Measurements from ENCODE around the gene GRM6.

GRM6 gene

DNA sequence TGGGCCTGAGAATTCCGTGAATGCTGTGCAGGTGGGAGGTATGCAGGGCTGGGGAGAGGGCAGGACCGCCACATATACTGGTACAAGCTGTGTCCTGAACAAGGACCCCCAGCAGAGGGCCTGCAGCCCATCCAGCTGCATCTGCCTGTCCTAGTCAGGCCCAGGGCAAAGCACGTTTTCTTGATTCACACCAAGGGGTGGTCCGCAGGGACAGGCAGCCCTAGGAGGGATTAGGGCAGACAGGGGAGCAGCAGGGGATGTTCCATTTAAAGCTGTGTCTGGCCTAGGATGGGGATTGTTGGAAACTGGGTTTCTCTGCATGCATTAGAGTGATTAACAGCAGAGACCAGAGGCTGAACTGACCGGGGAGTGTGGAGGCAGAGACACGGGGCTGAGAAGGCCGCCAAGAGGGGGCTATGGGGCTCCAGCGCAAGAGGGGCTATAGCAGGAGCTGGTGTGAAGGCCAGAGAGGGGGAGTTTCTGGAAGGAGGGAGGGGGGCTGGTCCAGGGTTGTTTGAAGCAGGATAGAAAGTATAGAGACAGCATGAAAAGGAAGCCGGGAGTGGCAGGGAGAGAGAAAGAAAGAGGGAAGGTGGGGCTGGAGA is 2.7 kb downstream of the GRM6 start:
- H3K4me3 ChIP-seq (ENCODE audit: control insufficient read depth, low read depth, low read length): no peak overlapping the region
- no peak for DNase-seq (ENCODE audit: low read depth)
- TF ChIP-seq, protein P1, sequence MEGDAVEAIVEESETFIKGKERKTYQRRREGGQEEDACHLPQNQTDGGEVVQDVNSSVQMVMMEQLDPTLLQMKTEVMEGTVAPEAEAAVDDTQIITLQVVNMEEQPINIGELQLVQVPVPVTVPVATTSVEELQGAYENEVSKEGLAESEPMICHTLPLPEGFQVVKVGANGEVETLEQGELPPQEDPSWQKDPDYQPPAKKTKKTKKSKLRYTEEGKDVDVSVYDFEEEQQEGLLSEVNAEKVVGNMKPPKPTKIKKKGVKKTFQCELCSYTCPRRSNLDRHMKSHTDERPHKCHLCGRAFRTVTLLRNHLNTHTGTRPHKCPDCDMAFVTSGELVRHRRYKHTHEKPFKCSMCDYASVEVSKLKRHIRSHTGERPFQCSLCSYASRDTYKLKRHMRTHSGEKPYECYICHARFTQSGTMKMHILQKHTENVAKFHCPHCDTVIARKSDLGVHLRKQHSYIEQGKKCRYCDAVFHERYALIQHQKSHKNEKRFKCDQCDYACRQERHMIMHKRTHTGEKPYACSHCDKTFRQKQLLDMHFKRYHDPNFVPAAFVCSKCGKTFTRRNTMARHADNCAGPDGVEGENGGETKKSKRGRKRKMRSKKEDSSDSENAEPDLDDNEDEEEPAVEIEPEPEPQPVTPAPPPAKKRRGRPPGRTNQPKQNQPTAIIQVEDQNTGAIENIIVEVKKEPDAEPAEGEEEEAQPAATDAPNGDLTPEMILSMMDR (conservative IDR thresholded peaks at IDR 0.05; ENCODE audit: control insufficient read depth, insufficient read depth, low read depth, low read length): no peak

DNA sequence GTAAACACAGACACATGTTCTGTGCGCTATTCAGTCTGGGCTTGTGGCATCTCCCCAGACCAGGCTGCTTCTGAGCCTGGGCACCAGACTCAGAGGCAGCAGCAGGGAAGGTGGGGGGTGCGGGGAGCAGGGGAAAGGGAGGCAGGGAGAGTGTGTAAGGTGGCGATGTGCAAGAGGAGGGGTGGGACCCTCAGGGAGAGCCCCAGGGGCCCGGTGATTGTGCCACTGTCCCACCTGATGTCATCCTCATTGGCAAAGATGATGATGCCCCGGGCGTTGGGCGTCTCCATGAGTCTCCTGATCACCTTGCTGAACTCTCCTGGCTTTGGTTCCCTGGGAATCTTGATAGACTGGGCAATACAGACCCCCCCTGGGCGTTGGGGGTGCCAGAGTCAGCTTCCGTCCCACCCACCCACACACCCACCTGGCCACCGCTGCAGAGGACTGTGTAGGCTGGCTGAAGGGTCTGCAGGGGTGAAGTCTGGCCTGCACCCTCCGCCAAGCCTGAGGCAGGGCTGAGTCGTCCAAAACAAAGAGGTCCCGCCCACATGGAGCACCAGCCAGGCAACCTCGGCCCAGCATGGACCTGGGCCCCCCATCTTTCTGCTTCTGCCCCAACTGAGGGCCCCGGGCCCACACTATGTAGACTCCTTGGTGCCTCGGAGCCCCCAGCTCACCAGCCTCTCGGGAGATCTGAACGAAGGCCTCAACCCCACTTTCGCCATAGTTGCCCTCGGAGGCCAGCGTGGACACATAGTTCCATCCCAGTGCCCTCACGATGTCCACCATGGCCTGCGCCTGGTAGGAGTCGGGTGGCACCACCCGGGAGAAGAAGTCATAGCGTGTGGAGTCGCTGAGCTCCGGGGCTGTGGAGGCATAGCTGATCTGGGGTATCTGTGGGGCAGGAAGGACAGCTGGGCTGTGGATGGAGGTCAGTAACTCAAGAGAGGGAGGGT is 3.7 kb downstream of the GRM6 start:
- TF ChIP-seq, protein P1 (conservative IDR thresholded peaks at IDR 0.05; ENCODE audit: control insufficient read depth, insufficient read depth, low read depth, low read length): no peak
- H3K4me3 ChIP-seq (ENCODE audit: control insufficient read depth, low read depth, low read length): no peak overlapping the region
- DNase-seq (ENCODE audit: low read depth): no peak

DNA sequence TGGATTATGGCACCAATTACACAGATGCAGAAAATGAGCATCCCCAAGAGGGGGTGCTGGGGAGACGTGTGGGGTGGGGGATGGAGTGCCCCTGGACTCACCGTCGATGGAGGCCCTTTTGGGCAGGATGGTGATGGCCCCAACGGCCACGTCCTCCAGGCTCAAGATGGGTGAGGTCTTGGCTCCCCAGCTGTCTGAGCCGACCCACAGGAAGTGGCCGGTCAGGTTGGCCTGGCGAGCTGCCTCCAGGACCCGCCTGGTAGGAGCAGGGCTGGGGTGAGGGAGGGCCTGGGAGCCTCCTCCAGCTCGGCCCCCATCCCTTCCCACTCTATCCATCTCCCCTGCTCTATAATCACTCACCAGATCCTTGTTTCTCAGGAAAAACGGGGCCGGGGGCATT is 4.6 kb downstream of the GRM6 start:
- no peak for DNase-seq (ENCODE audit: low read depth)
- H3K4me3 ChIP-seq (ENCODE audit: control insufficient read depth, low read depth, low read length): no peak overlapping the region
- TF ChIP-seq, protein P1 (conservative IDR thresholded peaks at IDR 0.05; ENCODE audit: control insufficient read depth, insufficient read depth, low read depth, low read length): no peak

DNA sequence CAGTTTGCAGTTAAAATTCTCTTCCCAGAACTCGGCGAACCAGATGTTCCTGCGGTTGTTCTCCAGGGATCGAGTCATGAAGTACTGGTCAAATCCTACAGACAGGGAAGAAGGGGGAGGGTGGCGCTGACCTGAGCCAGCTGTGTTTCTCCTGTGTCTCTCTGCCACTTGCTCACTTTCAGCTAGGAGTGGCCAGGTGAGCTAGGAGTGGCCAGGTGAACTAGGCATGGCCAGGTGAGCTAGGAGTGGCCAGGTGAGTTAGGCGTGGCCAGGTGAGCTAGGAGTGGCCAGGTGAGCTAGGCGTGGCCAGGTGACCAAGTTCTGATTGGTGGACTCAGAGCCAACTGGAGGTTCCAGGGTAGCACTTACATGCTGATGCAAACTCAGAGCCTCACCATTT is 5.8 kb downstream of the GRM6 start:
- H3K4me3 ChIP-seq (ENCODE audit: control insufficient read depth, low read depth, low read length): no peak overlapping the region
- no peak for DNase-seq (ENCODE audit: low read depth)
- TF ChIP-seq, protein P1 (conservative IDR thresholded peaks at IDR 0.05; ENCODE audit: control insufficient read depth, insufficient read depth, low read depth, low read length): no peak

DNA sequence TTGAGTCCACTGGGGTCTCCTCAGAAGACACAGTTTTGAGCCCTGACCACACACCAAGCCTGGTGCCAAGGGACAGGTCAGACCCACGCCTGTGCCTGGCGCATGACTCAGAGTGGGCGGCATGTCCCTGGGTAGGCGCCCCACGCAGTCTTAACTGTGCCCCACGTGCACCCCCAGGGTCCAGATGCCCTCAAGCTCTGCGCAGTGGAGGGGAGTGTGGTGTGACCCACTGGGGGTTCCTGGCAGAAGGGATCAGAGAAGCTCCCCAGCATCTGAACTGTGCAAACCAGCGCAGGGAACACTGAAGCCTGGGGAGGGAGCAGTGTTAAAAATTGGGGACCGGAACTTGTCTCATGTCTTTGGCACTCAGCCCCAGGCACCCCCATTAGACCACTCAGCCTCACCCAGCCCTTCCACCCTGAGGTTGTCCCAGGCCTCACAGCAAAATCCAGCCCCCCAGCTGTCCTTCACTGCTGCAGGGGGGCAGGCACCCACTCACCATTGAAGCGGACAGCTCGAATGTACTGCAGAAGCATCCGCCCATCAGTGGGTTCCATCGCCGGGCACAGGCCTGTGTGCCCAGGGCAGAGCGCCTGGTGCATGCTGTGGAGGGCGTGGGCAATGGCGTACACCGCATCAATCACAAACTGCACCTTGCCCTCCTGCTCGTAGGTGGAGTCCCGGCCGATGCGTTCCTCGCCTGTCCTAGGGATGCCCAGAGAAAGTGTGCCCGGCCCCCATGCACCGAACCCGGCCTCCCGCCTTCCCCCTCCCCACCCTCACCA is 6.5 kb downstream of the GRM6 start:
- H3K4me3 ChIP-seq (ENCODE audit: control insufficient read depth, low read depth, low read length): no peak overlapping the region
- TF ChIP-seq, protein P1 (conservative IDR thresholded peaks at IDR 0.05; ENCODE audit: control insufficient read depth, insufficient read depth, low read depth, low read length): no peak
- DNase-seq (ENCODE audit: low read depth): no peak

DNA sequence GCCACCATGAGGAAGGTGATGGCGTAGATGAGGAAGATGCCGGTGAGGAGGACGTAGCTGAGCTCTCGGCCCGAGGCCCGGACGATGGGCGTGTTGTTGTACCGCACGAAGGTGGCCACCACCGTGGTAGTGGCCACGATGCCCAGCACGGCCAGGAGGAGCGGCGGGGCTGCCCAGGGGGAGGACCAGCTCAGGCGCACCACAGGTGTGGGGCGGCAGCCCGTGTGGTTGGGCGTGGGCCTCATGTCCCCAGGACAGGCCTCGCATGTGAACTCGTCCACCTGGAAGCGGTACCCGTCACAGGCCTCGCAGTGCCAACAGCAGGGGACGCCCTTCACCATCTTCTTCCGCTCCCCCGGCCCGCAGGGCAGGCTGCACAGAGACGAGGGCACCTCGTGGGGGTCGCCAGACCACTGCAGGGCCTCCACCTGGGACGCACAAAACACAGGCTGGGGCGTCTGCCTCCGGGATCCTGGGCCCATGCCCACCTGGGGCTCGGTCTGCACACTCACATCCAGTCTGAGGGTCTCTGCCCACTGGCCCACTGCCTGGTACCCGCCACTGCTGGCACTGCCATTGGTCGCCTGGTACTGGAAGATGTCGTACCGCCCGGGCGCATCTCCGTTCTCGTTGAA is 8.7 kb downstream of the GRM6 start:
- no peak for DNase-seq (ENCODE audit: low read depth)
- TF ChIP-seq, protein P1 (conservative IDR thresholded peaks at IDR 0.05; ENCODE audit: control insufficient read depth, insufficient read depth, low read depth, low read length): no peak
- H3K4me3 ChIP-seq (ENCODE audit: control insufficient read depth, low read depth, low read length): no peak overlapping the region

All from fibroblast of mammary gland (primary cell).